GM18861 (cell line): ENCODE data around the gene SLC8A3.

Experiments
- ATAC-seq: cut with Tn5 transposase; IDR thresholded peaks from one replicate; pipeline ENCODE4 v1.9.1; 2021; ENCODE audit not compliant: unreplicated experiment

SLC8A3 gene

GRCh38 chr14:70121521-70121920 is 67.2 kb downstream of the SLC8A3 start:
- no peak for ATAC-seq

GRCh38 chr14:70118064-70118463 is 70.7 kb downstream of the SLC8A3 start:
- no peak for ATAC-seq

- no peak for ATAC-seq
Measured at GRCh38 chr14:70116278-70116677, 72.5 kb downstream of the SLC8A3 start.

GRCh38 chr14:70114621-70115156 is 74.1 kb downstream of the SLC8A3 start:
- ATAC-seq = no peak

GRCh38 chr14:70113211-70113610 is 75.5 kb downstream of the SLC8A3 start:
- ATAC-seq = no peak

GRCh38 chr14:70108419-70108818 is 80.3 kb downstream of the SLC8A3 start:
- ATAC-seq = no peak

- ATAC-seq = no peak
Measured at GRCh38 chr14:70107309-70107708, 81.4 kb downstream of the SLC8A3 start.

- no peak for ATAC-seq
Measured at GRCh38 chr14:70100071-70100470, 88.7 kb downstream of the SLC8A3 start.

GRCh38 chr14:70098250-70098809 is 90.4 kb downstream of the SLC8A3 start:
- no peak for ATAC-seq

- no peak for ATAC-seq
Measured at GRCh38 chr14:70097576-70098249, 91.0 kb downstream of the SLC8A3 start.

GRCh38 chr14:70096866-70097265 is 91.9 kb downstream of the SLC8A3 start:
- ATAC-seq = no peak

GRCh38 chr14:70094631-70095030 is 94.1 kb downstream of the SLC8A3 start:
- no peak for ATAC-seq

- ATAC-seq = no peak
Measured at GRCh38 chr14:70094106-70094505, 94.6 kb downstream of the SLC8A3 start.

- no peak for ATAC-seq
Measured at GRCh38 chr14:70093156-70093555, 95.6 kb downstream of the SLC8A3 start.

- ATAC-seq = no peak
Measured at GRCh38 chr14:70087380-70087697, 101.4 kb downstream of the SLC8A3 start.

GRCh38 chr14:70086685-70087379 is 101.9 kb downstream of the SLC8A3 start:
- no peak for ATAC-seq

GRCh38 chr14:70084226-70084625 is 104.5 kb downstream of the SLC8A3 start:
- no peak for ATAC-seq

GRCh38 chr14:70082394-70082793 is 106.4 kb downstream of the SLC8A3 start:
- no peak for ATAC-seq

- no peak for ATAC-seq
Measured at GRCh38 chr14:70080076-70080475, 108.7 kb downstream of the SLC8A3 start.

- no peak for ATAC-seq
Measured at GRCh38 chr14:70078329-70078728, 110.4 kb downstream of the SLC8A3 start.

- no peak for ATAC-seq
Measured at GRCh38 chr14:70077720-70078119, 111.0 kb downstream of the SLC8A3 start.

GRCh38 chr14:70077005-70077404 is 111.7 kb downstream of the SLC8A3 start:
- ATAC-seq = no peak
